Transverse colon (tissue), 4 donors: Measurements from ENCODE around the gene SMAP1.

Experiments used
- POLR2AphosphoS5 ChIP-seq, 3 donors: sonication (generic); formaldehyde crosslinking; IDR thresholded peaks; one replicate each; pipeline ENCODE4 v1.6.1; 2016; ENCODE audit warnings: antibody characterized with exemption in 3 of 3
- TF ChIP-seq, protein P1 (sequence below), 5 experiments: fragments of 200-600 bp in 3 of 5; fragments of 450-650 bp in 2 of 5; sonication (generic) in 3 of 5; IDR thresholded peaks; 1 replicate in 2 of 5; 2 replicates in 3 of 5; pipeline ENCODE4 v1.5.1; 2016 to 2017; ENCODE audit warnings: antibody characterized with exemption in 5 of 5, inconsistent platforms in 3 of 5, mild to moderate bottlenecking in 2 of 5, moderate library complexity in 1 of 5

- TF ChIP-seq POLR2AphosphoS5 (IDR thresholded peaks at IDR 0.05) = no peak
- TF ChIP-seq, protein P1, sequence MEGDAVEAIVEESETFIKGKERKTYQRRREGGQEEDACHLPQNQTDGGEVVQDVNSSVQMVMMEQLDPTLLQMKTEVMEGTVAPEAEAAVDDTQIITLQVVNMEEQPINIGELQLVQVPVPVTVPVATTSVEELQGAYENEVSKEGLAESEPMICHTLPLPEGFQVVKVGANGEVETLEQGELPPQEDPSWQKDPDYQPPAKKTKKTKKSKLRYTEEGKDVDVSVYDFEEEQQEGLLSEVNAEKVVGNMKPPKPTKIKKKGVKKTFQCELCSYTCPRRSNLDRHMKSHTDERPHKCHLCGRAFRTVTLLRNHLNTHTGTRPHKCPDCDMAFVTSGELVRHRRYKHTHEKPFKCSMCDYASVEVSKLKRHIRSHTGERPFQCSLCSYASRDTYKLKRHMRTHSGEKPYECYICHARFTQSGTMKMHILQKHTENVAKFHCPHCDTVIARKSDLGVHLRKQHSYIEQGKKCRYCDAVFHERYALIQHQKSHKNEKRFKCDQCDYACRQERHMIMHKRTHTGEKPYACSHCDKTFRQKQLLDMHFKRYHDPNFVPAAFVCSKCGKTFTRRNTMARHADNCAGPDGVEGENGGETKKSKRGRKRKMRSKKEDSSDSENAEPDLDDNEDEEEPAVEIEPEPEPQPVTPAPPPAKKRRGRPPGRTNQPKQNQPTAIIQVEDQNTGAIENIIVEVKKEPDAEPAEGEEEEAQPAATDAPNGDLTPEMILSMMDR (IDR thresholded peaks at IDR 0.05) = no peak
These were observed 181.8 kb downstream of the SMAP1 start for GRCh38 chr6:70849348-70850069.
